ENCODE results near the gene NONO.
"Not testable (repeated sequence)": the region's sequence is repeated elsewhere in the genome, so short reads cannot be mapped to it uniquely, and the experiment has no call there.

NONO gene

DNA sequence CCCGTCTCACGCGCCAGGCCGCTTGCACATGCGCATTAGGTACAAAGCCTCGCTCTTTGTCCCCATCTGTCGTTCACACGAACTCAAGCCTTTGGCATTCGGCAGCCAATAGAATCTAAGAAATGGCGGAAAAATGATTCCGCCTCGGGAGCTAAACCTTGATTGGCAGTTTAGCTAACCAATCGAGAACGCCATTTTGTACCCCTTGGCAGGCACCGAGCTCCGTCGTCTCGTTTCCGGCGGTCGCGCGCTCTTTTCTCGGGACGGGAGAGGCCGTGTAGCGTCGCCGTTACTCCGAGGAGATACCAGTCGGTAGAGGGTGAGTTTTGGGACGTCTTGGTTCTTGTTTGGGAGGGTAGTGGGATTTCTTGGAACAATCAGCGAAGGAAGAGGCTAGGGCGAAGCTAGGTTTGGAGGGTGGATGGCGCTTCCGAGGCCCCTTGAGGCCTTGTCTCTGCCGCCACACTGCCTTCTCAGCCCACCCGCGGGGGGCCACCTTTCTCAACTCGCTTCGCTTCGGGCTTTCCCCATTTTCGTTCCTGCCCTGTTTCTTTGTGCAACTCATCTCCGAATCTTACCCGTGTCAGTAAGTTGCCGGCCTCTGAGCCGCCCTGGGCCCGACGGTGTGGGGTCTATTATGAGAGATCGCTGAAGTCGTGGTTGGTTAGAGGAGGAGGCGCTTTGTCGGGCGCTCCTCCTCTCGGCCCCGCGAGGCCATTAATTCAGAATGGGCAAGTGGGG lies at the start of gene NONO:
TSS of gene NONO (plus strand) at position 233 of the 741 bp plus-strand sequence. CDS start 7,003 bp downstream, outside the sequence.
- DNase-seq: peak; percentile 79 to 91

DNA sequence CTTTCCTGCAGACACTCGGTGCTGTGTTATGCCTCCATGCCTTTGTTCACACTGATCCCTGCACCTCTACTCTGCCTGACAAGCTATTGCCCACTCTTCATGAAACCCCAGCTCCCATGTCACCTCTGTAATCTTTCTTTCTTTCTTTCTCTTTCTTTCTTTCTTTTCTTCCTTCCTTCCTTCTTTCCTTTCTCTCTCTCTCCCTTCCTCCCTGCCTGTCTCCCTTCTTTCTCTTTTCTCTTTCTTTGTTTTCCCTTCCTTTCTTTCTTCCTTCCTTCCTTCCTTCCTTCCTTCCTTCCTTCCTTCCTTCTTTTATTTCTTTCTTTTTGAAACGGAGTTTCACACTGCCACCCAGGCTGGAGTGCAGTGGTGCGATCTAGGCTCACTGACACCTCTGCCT lies 48.0 kb upstream of the NONO start:
- DNase-seq: no peak

DNA sequence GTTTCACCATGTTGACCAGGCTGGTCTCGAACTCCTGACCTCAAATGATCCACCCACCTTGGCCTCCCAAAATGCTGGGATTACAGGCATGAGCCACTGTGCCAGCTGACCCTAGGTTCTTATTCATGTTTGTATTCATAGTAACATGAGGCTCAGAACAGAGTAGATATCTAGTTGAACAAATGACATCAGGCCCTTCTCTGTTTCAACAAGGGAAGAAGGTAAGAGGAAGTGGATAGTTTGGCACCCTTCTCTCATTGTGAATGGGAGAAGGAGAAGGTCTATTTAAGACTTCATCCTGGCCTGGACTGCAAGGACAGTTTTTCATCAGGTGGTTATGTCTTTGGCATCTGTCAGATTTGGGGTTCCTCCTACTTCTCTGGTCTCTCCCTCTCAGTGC lies 46.6 kb upstream of the NONO start:
- no peak for DNase-seq

DNA sequence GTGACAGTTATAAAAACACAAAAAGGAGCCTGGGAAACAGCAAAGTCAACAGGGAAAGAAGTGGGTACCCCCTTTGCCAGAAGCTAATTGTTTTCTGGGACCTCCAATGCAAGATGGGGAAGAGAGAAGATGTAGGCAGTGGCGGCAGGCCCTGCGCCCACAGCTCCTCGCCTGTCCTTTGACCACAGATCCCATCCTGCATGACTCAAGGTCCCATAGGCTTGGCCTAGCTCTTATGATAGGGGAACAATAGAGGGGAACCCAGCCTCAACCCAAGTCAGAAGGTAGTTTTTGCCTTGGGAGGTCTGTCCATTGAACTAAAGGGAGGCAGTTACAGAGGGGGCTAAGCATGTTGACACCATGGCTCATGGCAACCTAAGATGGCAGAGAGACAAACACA lies 43.7 kb upstream of the NONO start:
- no peak for DNase-seq

DNA sequence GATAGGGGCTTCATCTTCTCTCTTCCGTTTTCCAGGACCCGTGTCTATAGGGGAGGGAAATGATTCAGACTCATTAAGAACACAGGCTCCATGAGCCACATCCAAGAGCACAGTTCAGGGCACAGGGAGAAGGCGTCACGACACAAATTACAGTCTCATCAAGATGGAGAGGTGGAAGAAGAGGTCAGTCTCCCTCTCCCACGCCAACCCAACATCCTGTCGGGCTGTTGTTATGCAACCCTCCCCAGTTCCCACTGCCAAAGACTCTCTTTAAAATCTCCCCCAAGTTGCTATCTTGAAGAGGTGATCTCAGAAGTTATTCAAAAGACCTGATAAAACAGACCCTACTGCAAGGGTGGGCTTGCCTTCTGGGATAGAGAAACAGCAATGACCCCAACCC lies 42.1 kb upstream of the NONO start:
- DNase-seq: no peak

DNA sequence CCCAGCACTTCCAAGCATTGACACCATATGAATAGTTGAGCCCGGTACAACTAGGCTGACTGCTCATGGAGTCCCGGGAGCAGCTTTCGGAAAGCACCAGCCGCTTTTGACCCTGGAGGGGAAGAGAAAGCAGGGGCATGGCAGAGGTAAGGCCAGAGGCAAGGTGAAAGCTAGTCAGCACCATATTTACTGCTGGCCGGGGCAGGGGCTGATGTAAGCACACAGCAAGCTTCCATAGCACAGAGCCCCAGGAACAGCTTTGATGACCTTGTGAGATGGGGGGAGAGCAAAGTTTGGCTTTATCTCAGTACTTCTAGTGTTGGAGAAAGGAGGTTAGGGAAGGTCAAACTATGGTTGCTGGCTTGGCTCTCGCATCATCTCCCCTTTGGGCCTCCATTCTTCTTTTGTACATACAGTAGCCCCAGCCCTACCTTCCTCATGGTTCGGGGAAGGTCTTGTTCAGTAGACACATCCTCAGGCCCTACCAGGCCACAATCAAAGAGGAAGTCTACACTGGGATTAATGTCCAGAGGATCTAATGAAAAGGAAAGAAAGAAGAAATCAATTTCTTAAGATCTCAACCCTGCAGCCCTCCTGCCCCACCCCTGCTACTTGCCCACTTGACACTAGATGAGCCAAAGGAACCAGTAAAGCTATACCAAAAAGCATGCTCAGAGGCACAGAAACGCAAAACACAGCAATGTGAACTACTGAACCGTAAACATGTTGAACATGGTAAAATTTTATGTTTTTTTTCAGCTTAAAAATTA lies 38.9 kb upstream of the NONO start:
- no peak for DNase-seq

GRCh38 chrX:71245159-71245558 lies 38.3 kb upstream of the NONO start:
- DNase-seq: no peak

DNA sequence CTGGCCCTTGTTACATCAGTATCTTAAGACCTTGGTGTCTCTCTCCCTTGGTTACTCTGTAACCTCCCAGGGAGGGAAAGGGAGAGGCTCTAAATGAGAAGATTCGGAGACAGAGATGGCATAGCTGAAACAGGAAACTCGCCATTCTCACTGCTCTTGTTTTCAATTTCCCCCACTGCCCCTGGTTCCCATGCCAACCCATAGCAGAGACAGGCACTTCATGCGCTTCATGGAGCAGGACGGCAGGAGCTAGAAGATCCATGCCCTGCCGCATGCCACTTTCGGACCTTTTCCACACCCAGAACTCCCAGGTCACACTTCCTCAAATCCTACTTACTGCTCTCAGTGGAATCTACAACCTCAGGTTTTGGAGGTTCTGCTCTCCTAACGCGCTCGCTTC lies 32.6 kb upstream of the NONO start:
- DNase-seq: no peak

- DNase-seq: no peak
These were observed 31.9 kb upstream of the NONO start for GRCh38 chrX:71251466-71251973.

DNA sequence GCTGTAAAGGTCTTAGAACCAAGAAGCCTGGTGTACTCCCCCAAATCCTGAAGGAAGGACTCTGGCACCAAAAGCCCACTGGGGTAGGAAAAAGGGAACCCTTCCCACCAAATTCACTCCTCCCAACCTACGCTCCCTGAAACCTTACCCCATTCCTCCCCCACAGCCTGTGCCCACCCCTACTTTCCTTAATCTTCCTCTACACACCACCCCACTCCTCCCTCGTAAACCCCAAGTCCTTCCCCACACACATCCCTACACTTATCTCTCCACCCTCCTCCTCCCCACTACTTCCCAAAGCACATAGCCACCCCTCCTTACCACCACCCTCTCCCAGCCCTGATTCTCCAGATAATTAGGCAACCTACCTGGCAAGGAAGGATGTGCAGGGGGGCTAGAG lies 31.2 kb upstream of the NONO start:
- no peak for DNase-seq

DNA sequence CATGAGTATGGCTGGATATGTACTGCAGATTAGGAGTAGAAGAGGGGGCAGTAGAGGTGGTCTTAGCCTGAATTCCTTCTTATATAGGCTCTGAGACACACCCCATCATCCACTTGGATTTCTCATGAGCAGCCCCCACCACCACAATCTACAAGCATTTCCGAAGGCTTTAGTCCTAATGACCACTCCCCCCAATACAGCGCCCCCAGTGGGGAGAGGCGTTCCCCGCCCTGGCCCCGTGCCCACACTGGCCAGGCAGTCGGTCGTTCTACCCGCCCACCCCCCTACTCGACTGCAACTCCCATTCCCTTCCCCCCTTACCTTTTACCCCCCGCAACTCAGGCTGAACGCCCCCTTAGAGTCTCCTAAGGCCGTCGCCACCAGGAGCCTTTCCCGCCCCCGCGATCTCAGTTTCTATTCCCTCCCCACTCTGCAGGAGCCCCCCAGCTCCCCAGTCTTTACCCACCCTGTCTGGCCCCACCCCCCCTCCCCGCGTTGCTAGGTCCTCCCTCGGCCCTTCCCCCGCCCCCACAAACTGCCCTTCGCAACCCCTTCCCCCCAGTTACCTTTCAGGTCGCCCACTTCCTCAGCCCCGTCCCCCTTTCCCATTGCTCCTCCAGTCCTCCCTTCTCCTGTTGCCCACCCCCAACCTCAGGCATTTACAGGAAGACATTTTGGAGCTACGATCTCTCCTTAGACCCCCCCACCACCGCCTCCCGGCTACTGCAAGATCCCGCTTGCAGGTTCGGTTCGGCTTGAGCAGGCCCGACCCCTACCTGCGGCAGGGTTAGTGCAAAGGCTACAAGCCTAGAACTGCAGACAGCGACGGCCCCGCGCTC lies 30.0 kb upstream of the NONO start:
- no peak for DNase-seq

- DNase-seq: peak; percentile 69 to 79
These were observed 29.1 kb upstream of the NONO start, which contains the start of gene ZMYM3 for GRCh38 chrX:71254092-71254963. ZMYM3 (minus strand) TSS chrX:71254140; CDS start chrX:71253255, 885 bp downstream.

- no peak for DNase-seq
These were observed 27.4 kb upstream of the NONO start for GRCh38 chrX:71256051-71256450.

- DNase-seq: no peak
These were observed 26.6 kb upstream of the NONO start for GRCh38 chrX:71256856-71257255.

DNA sequence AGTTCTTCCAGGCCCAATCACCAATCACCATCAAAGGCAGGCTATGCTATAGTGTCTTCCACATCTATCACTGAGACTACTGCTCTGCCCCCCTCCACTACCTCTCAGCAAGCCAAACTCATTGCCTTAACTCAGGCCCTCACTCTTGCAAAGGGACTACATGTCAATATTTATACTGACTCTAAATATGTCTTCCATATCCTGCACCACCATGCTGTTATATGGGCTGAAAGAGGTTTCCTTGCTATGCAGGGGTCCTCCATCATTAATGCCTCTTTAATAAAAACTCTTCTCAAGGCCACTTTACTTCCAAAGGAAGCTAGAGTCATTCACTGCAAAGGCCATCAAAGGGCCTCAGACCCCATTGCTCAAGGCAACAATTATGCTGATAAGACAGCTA lies 14.8 kb upstream of the NONO start:
- not testable (repeated sequence) for DNase-seq

DNA sequence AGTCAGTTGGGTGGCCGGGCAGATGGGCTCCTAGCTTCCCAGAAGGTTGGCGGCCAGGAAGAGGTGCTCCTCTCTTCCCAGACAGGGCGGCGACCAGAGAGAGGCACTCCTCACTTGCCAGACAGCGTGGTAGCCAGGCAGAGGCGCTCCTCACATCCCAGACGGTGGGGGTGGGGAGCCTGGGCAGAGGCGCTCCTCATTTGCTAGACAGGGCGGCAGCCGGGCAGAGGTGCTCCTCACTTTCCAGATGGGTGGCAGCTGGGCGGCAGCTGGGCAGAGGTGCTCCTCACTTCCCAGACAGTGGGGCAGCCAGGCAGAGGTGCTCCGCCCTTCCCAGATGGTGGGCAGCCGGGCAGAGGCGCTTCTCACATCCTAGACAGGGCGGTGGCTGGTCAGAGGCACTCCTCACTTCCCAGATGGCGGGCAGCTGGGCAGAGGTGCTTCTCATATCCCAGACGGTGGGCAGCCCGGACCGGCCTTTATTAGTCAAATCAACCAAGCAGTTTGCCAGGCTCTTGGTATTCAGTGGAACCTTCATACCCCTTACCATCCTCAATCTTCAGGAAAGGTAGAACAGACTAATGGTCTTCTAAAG lies 13.5 kb upstream of the NONO start:
- no peak for DNase-seq

- not testable (repeated sequence) for DNase-seq
These were observed 11.1 kb upstream of the NONO start for GRCh38 chrX:71272313-71272712.

- DNase-seq: not testable (repeated sequence)
These were observed 2.1 kb upstream of the NONO start for GRCh38 chrX:71281300-71281699.

DNA sequence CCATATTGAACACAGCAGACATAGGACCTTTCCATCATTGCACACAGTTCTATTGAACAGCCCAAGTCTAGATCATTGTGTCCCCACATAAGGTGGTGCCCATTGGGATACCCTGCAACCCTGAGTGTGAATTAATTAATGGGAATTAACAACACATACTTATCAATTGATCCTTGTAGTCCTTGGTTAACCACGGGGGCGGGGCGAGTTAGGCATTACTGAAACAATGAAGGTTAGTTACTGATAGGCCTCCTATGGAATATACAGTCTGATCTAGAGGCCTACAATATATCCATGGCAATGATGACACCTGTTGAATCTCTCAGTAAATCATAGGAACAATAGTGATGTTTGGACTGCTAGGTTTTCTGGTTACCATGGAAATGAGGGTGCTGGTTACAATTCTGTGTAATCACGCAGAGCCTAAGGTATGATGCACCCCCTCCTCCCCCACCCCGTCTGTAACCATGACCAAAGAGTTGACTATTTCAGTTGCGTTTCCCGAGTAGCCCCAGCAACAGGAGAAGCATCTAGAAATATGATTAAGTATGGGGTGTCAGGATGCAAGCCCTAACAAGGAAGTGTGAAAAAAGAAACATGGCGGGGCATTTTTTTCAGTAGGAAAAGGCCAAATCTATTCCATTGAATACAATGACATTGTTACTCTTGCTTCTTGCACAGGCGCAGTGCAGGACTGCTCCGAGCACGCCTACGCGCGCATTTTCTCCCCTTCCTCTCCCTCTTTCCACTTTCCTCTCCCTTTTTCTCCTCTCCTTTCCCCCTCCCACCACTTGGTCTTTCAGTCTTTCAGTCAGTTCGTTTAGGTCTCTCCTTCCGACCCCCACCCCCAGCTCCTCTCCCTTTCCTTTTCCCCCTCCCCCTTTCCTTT lies 677 bp upstream of the NONO start:
- DNase-seq: peak in 1 of 2 donors; percentile 73

- no peak for DNase-seq
These were observed 2.5 kb downstream of the NONO start for GRCh38 chrX:71285929-71286328.

DNA sequence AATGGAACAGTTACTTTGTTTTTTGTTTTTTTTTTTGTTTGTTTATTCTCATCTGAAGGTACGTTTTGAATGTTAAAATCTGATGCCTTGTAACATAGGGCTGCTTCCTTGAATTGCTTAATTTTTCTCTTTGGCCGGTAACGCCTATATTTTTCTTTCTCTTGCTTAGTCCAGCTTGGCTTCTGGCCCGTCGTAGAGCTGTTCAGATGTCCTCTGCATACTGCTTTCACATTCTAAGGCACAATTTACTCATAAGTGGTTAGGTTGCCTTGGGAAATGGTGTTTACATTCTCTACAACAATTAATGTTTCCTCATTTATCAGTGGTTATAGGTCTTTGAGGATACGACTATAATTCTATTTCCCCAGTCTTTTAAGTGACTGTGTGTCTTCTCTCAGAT lies 7.9 kb downstream of the NONO start:
- no peak for DNase-seq

All from hippocampal formation (tissue), 2 donors.